K562 (cell line): ENCODE measurements around the gene USP48. TPM values are rescaled to one million over a fixed set of nuclear protein-coding genes. Genes with fewer than 3 reads are reported as not detected.

Source experiments
- CBX2 ChIP-seq: fragments of 200-600 bp; sonication (generic); IDR thresholded peaks from one replicate; pipeline ENCODE4 v1.6.1; 2012; ENCODE audit warnings: mild to moderate bottlenecking, low read length, inconsistent platforms; ENCODE audit not compliant: insufficient read depth, poor library complexity, severe bottlenecking
- CSDE1 ChIP-seq, 2 experiments: fragments of 450-650 bp; IDR thresholded peaks; 2 replicates each; pipeline ENCODE4 v1.6.1; 2016; ENCODE audit warnings: mild to moderate bottlenecking in 1 of 2
- EGR1 ChIP-seq: fragments of 450-650 bp; conservative IDR thresholded peaks from 2 replicates; pipeline ENCODE4 v1.6.1; 2017; ENCODE audit warnings: mild to moderate bottlenecking
- FOXK2 ChIP-seq, 2 experiments: fragments of 450-650 bp; IDR thresholded peaks in 1 of 2; conservative IDR thresholded peaks in 1 of 2; 2 replicates each; pipeline ENCODE4 v1.6.1; 2016; ENCODE audit warnings: low read depth in 2 of 2, mild to moderate bottlenecking in 1 of 2
- HBP1 ChIP-seq: fragments of 450-650 bp; formaldehyde crosslinking; IDR thresholded peaks from 2 replicates; pipeline ENCODE4 v1.4.0; 2022; ENCODE audit warnings: missing genetic modification characterization
- HDAC2 ChIP-seq: fragments of 450-650 bp; IDR thresholded peaks from 2 replicates; pipeline ENCODE4 v1.6.1; 2016; ENCODE audit warnings: mild to moderate bottlenecking
- HSF4 ChIP-seq: fragments of 250-450 bp; sonication (Bioruptor Pico); IDR thresholded peaks from 2 replicates; pipeline ENCODE4 v2.1.2; 2022; ENCODE audit warnings: mild to moderate bottlenecking, moderate library complexity, borderline replicate concordance
- IRF1 ChIP-seq: sonication (generic); formaldehyde crosslinking; IDR thresholded peaks from 2 replicates; pipeline ENCODE4 v1.8.0; 2022; ENCODE audit warnings: missing genetic modification reagents, mild to moderate bottlenecking, borderline replicate concordance
- MGA ChIP-seq: fragments of 450-650 bp; IDR thresholded peaks from 2 replicates; pipeline ENCODE4 v1.6.1; 2016; ENCODE audit warnings: mild to moderate bottlenecking, moderate library complexity
- NFIC ChIP-seq: fragments of 450-650 bp; IDR thresholded peaks from 2 replicates; pipeline ENCODE4 v1.6.1; 2017; ENCODE audit warnings: mild to moderate bottlenecking, inconsistent platforms
- PHF21A ChIP-seq: fragments of 450-650 bp; IDR thresholded peaks from 2 replicates; pipeline ENCODE4 v1.6.1; 2017; ENCODE audit warnings: low read depth, borderline replicate concordance
- PYGO2 ChIP-seq: fragments of 450-650 bp; IDR thresholded peaks from 2 replicates; pipeline ENCODE4 v1.6.1; 2016; ENCODE audit warnings: mild to moderate bottlenecking, missing genetic modification characterization, moderate library complexity, missing compliant biosample characterization
- ZNF24 ChIP-seq: fragments of 450-650 bp; IDR thresholded peaks from 2 replicates; pipeline ENCODE4 v1.6.1; 2016
- ZNF79 ChIP-seq: fragments of 250-450 bp; sonication (Bioruptor Pico); IDR thresholded peaks from 2 replicates; pipeline ENCODE4 v1.4.0; 2020; ENCODE audit warnings: low read depth, mild to moderate bottlenecking, moderate library complexity
- polyA plus RNA-seq, 8 experiments: library from polyadenylated mRNA; depleted of rRNA in 4 of 8; stranded (reverse) in 5 of 8; unstranded in 3 of 8; fragments of >200 nt; fragmentation: Nextera tagmentation in 2 of 8; fragmentation: Illumina TruSeq in 1 of 8; extraction: Ambion mirVana in 2 of 8; extraction: Trizol in 1 of 8; gene quantifications; 2 replicates each; pipeline versions ENCODE4 v1.2.1 to v1.2.3, GENCODE V29; 2011 to 2014; ENCODE audit warnings: inconsistent platforms in 1 of 8, missing spikeins in 1 of 8
- total RNA-seq, 7 experiments: library from RNA; depleted of rRNA in 6 of 7; stranded (reverse); fragments of >200 nt in 6 of 7; fragmentation: Illumina TruSeq in 2 of 7; extraction: Trizol in 2 of 7; gene quantifications; 2 replicates each; pipeline versions ENCODE4 v1.2.1 to v1.2.3, GENCODE V29; 2011 to 2021; ENCODE audit warnings: low replicate concordance in 1 of 7

USP48 gene
- total and polyA plus RNA-seq, 9 of the 15 experiments (the other 6 are each of a cell fraction or from before 2014, with no cell fraction given) = 23.3 to 123 (median 106) TPM

GRCh38 chr1:21659099-21659923, 123.6 kb downstream of the USP48 start (continued):
- peak; percentile 96; the same call in 1 of the 2 replicates for TF ChIP-seq IRF1
- no peak for TF ChIP-seq HBP1 (CRISPR knock-in tag)
- TF ChIP-seq FOXK2 (conservative IDR thresholded peaks at IDR 0.05 in 1 of 2, IDR thresholded peaks at IDR 0.05 in 1 of 2; ENCODE audit: low read depth in 2 of 2) = no peak
- peak; percentile 75; the same call in 1 of the 2 replicates for TF ChIP-seq PHF21A
- no peak for TF ChIP-seq CSDE1 (IDR thresholded peaks at IDR 0.05)
- TF ChIP-seq MGA = no peak
- peak; percentile 71; the same call in 1 of the 2 replicates for TF ChIP-seq HDAC2
- TF ChIP-seq NFIC = peak; percentile 36; the same call in 1 of the 2 replicates
- no peak for TF ChIP-seq CBX2
- no peak; the same call in 1 of the 2 replicates for TF ChIP-seq HSF4 (CRISPR knock-in tag)
- TF ChIP-seq PYGO2 (tag) = no peak
- peak; percentile 77 for TF ChIP-seq ZNF24
- 0 out of 2 replicates have a peak, but pooled peaks have one; percentile 6 for TF ChIP-seq ZNF79 (CRISPR knock-in tag)
- peak; percentile 82 for TF ChIP-seq EGR1
